WTC11 (cell line): Measurements from ENCODE around the gene AUH. TPM values are rescaled to one million over a fixed set of nuclear protein-coding genes. Genes with fewer than 3 reads are reported as not detected.

ENCODE experiments used
- ATAC-seq: fragments of 200-7000 bp; cut with Tn5 transposase; 2 replicates; pipeline ENCODE4 v1.10.0; 2021; ENCODE audit warnings: mild to moderate bottlenecking, moderate library complexity
- CTCF ChIA-PET: fragments of 300-600 bp; sonication (Branson Sonifier 250); formaldehyde crosslinking; loops from one replicate; lab custom pipeline; 2021; ENCODE audit warnings: antibody characterized with exemption; lab: Charles Lee
- POLR2A ChIA-PET: fragments of 350-600 bp; sonication (Branson Sonifier 250); formaldehyde crosslinking; loops from one replicate; lab custom pipeline; 2021; ENCODE audit warnings: antibody characterized with exemption; lab: Charles Lee
- DNase-seq: peaks from one replicate; pipeline ENCODE4 v3.0.0; 2021; ENCODE audit warnings: low spot score
- H3K27ac Mint-ChIP-seq: 2 replicates; pipeline ENCODE4 v1.8.0; 2021; ENCODE audit warnings: mixed read lengths
- H3K27me3 Mint-ChIP-seq: 2 replicates; pipeline ENCODE4 v1.8.0; 2021; ENCODE audit warnings: low read depth, mild to moderate bottlenecking, moderate library complexity, mixed read lengths
- H3K36me3 Mint-ChIP-seq: 2 replicates; pipeline ENCODE4 v1.8.0; 2021; ENCODE audit warnings: mixed read lengths
- H3K4me1 Mint-ChIP-seq: 2 replicates; pipeline ENCODE4 v1.8.0; 2022; ENCODE audit warnings: mixed read lengths
- H3K4me3 Mint-ChIP-seq: 2 replicates; pipeline ENCODE4 v1.8.0; 2021; ENCODE audit warnings: mild to moderate bottlenecking, moderate library complexity, mixed read lengths
- H3K9me3 Mint-ChIP-seq: 2 replicates; pipeline ENCODE4 v1.8.0; 2021; ENCODE audit warnings: mixed read lengths
- ATF1 ChIP-seq: sonication (generic); formaldehyde crosslinking; IDR thresholded peaks from 2 replicates; pipeline ENCODE4 v1.8.1; 2023; ENCODE audit warnings: mild to moderate bottlenecking, moderate library complexity, missing genetic modification reagents
- ESRRA ChIP-seq: sonication (generic); formaldehyde crosslinking; IDR thresholded peaks from 2 replicates; pipeline ENCODE4 v1.8.1; 2022; ENCODE audit warnings: mild to moderate bottlenecking, missing genetic modification reagents, borderline replicate concordance
- ETV6 ChIP-seq: sonication (generic); formaldehyde crosslinking; IDR thresholded peaks from 2 replicates; pipeline ENCODE4 v1.8.1; 2022; ENCODE audit warnings: mild to moderate bottlenecking, missing genetic modification reagents
- FOXK1 ChIP-seq: sonication (generic); formaldehyde crosslinking; IDR thresholded peaks from 2 replicates; pipeline ENCODE4 v1.8.0; 2022; ENCODE audit warnings: mild to moderate bottlenecking, moderate library complexity, missing genetic modification reagents
- GTF2I ChIP-seq: fragments of 250-450 bp; sonication (Bioruptor Pico); conservative IDR thresholded peaks from 2 replicates; pipeline ENCODE4 v1.4.0; 2021; ENCODE audit warnings: mild to moderate bottlenecking
- JUN ChIP-seq: sonication (generic); formaldehyde crosslinking; IDR thresholded peaks from 2 replicates; pipeline ENCODE4 v1.8.0; 2023; ENCODE audit warnings: mild to moderate bottlenecking, missing genetic modification reagents
- NR2C2 ChIP-seq: sonication (generic); formaldehyde crosslinking; IDR thresholded peaks from 2 replicates; pipeline ENCODE4 v1.8.0; 2022; ENCODE audit warnings: mild to moderate bottlenecking, missing genetic modification reagents
- OVOL2 ChIP-seq: fragments of 250-450 bp; sonication (Bioruptor Pico); IDR thresholded peaks from 2 replicates; pipeline ENCODE4 v1.9.0; 2021; ENCODE audit warnings: mild to moderate bottlenecking, borderline replicate concordance
- RELA ChIP-seq: sonication (generic); formaldehyde crosslinking; IDR thresholded peaks from 2 replicates; pipeline ENCODE4 v1.8.1; 2022; ENCODE audit warnings: missing genetic modification reagents, mild to moderate bottlenecking, borderline replicate concordance
- RORB ChIP-seq: fragments of 250-450 bp; sonication (Bioruptor Pico); IDR thresholded peaks from 2 replicates; pipeline ENCODE4 v1.9.0; 2021; ENCODE audit warnings: mild to moderate bottlenecking
- SMAD3 ChIP-seq: sonication (generic); formaldehyde crosslinking; IDR thresholded peaks from 2 replicates; pipeline ENCODE4 v1.8.0; 2022; ENCODE audit warnings: missing genetic modification reagents, mild to moderate bottlenecking, borderline replicate concordance
- SMAD4 ChIP-seq: sonication (generic); formaldehyde crosslinking; IDR thresholded peaks from 2 replicates; pipeline ENCODE4 v1.8.0; 2022; ENCODE audit warnings: mild to moderate bottlenecking, missing genetic modification reagents
- TEAD4 ChIP-seq: sonication (generic); formaldehyde crosslinking; IDR thresholded peaks from 2 replicates; pipeline ENCODE4 v1.8.0; 2022; ENCODE audit warnings: mild to moderate bottlenecking, missing genetic modification reagents
- ZNF138 ChIP-seq: sonication (generic); formaldehyde crosslinking; conservative IDR thresholded peaks from 2 replicates; pipeline ENCODE4 v1.8.1; 2022; ENCODE audit warnings: mild to moderate bottlenecking, moderate library complexity, missing genetic modification reagents
- ZNF263 ChIP-seq: sonication (generic); formaldehyde crosslinking; IDR thresholded peaks from 2 replicates; pipeline ENCODE4 v1.8.1; 2022; ENCODE audit warnings: low read depth, mild to moderate bottlenecking, moderate library complexity, missing genetic modification reagents
- total RNA-seq: library from RNA; stranded (reverse); gene quantifications from 3 replicates; pipeline ENCODE4 v1.2.3, GENCODE V29; 2021
- TF ChIP-seq, protein P1 (sequence below): sonication (generic); formaldehyde crosslinking; IDR thresholded peaks from 2 replicates; pipeline ENCODE4 v1.8.1; 2022; ENCODE audit warnings: missing genetic modification reagents, borderline replicate concordance
- TF ChIP-seq, protein P2 (sequence below): fragments of 250-450 bp; sonication (Bioruptor Pico); IDR thresholded peaks from 2 replicates; pipeline ENCODE4 v1.8.0; 2021; ENCODE audit warnings: mild to moderate bottlenecking
- TF ChIP-seq, protein P3 (sequence below): sonication (generic); formaldehyde crosslinking; conservative IDR thresholded peaks from 2 replicates; pipeline ENCODE4 v1.8.1; 2023; ENCODE audit warnings: mild to moderate bottlenecking, low read depth, missing genetic modification reagents, moderate library complexity
- TF ChIP-seq, protein P4 (sequence below): sonication (generic); formaldehyde crosslinking; IDR thresholded peaks from 2 replicates; pipeline ENCODE4 v1.8.1; 2022; ENCODE audit warnings: low read depth, missing genetic modification reagents, borderline replicate concordance
- TF ChIP-seq, protein P5 (sequence below): fragments of 250-450 bp; sonication (Bioruptor Pico); IDR thresholded peaks from 2 replicates; pipeline ENCODE4 v2.1.2; 2022; ENCODE audit warnings: mild to moderate bottlenecking, moderate library complexity
- TF ChIP-seq, protein P6 (sequence below): sonication (generic); formaldehyde crosslinking; IDR thresholded peaks from 2 replicates; pipeline ENCODE4 v1.8.0; 2022; ENCODE audit warnings: mild to moderate bottlenecking, missing genetic modification reagents
- TF ChIP-seq, protein P7 (sequence below): sonication (generic); formaldehyde crosslinking; IDR thresholded peaks from 2 replicates; pipeline ENCODE4 v1.8.0; 2022; ENCODE audit warnings: mild to moderate bottlenecking, missing genetic modification reagents
- TF ChIP-seq, protein P8 (sequence below): sonication (generic); formaldehyde crosslinking; IDR thresholded peaks from 2 replicates; pipeline ENCODE4 v1.8.1; 2023; ENCODE audit warnings: mild to moderate bottlenecking, missing genetic modification reagents, borderline replicate concordance

AUH gene
- total RNA-seq, 1 experiment from 2014 or later = 30.4 TPM

DNA sequence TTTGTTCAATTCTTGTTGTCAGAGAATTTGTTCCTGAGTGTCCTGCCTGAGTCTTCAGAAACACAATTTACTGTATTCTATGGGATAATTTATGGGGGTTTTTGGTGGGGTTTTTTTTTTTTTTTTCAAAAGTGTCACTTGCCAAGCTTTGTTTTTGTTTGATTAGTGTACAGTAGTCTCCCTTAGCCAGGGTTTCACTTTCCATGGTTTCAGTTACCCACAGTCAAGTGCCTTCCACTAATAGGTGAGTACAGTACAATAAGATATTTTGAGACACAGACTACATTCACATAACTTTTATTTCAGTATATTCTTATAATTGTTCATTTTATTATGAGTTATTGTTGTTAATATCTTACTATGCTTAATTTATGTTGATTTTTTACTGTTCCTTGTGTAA is 25.0 kb upstream of the AUH start:
- H3K4me3 Mint-ChIP-seq = no peak overlapping the region
- 0 out of 2 replicates have a peak, but pooled peaks cover 2% of the 10 kb centered on the region for H3K36me3 Mint-ChIP-seq
- ChIA-PET POLR2A (no interaction called here), CTCF (interaction anchor here (1.3 kb wide), 1 partner anchor 472 kb away, joined by 3 read pairs; no protein-coding TSS in a partner anchor)
- no peaks in the 10 kb centered on the region for H3K27me3 Mint-ChIP-seq
- peaks cover 17% of the 10 kb centered on the region for H3K9me3 Mint-ChIP-seq
- TF ChIP-seq, protein P1, sequence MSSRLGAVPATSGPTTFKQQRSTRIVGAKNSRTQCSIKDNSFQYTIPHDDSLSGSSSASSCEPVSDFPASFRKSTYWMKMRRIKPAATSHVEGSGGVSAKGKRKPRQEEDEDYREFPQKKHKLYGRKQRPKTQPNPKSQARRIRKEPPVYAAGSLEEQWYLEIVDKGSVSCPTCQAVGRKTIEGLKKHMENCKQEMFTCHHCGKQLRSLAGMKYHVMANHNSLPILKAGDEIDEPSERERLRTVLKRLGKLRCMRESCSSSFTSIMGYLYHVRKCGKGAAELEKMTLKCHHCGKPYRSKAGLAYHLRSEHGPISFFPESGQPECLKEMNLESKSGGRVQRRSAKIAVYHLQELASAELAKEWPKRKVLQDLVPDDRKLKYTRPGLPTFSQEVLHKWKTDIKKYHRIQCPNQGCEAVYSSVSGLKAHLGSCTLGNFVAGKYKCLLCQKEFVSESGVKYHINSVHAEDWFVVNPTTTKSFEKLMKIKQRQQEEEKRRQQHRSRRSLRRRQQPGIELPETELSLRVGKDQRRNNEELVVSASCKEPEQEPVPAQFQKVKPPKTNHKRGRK (CRISPR knock-in tag) = no peak
- no peak for TF ChIP-seq SMAD3
- TF ChIP-seq, protein P2, sequence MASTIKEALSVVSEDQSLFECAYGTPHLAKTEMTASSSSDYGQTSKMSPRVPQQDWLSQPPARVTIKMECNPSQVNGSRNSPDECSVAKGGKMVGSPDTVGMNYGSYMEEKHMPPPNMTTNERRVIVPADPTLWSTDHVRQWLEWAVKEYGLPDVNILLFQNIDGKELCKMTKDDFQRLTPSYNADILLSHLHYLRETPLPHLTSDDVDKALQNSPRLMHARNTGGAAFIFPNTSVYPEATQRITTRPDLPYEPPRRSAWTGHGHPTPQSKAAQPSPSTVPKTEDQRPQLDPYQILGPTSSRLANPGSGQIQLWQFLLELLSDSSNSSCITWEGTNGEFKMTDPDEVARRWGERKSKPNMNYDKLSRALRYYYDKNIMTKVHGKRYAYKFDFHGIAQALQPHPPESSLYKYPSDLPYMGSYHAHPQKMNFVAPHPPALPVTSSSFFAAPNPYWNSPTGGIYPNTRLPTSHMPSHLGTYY (CRISPR knock-in tag) = no peak
- no peak for TF ChIP-seq FOXK1 (CRISPR knock-in tag)
- TF ChIP-seq, protein P3, sequence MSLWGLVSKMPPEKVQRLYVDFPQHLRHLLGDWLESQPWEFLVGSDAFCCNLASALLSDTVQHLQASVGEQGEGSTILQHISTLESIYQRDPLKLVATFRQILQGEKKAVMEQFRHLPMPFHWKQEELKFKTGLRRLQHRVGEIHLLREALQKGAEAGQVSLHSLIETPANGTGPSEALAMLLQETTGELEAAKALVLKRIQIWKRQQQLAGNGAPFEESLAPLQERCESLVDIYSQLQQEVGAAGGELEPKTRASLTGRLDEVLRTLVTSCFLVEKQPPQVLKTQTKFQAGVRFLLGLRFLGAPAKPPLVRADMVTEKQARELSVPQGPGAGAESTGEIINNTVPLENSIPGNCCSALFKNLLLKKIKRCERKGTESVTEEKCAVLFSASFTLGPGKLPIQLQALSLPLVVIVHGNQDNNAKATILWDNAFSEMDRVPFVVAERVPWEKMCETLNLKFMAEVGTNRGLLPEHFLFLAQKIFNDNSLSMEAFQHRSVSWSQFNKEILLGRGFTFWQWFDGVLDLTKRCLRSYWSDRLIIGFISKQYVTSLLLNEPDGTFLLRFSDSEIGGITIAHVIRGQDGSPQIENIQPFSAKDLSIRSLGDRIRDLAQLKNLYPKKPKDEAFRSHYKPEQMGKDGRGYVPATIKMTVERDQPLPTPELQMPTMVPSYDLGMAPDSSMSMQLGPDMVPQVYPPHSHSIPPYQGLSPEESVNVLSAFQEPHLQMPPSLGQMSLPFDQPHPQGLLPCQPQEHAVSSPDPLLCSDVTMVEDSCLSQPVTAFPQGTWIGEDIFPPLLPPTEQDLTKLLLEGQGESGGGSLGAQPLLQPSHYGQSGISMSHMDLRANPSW (CRISPR knock-in tag) = no peak
- no peak for TF ChIP-seq ZNF138 (CRISPR knock-in tag)
- TF ChIP-seq GTF2I (CRISPR knock-in tag) = no peak
- TF ChIP-seq, protein P4, sequence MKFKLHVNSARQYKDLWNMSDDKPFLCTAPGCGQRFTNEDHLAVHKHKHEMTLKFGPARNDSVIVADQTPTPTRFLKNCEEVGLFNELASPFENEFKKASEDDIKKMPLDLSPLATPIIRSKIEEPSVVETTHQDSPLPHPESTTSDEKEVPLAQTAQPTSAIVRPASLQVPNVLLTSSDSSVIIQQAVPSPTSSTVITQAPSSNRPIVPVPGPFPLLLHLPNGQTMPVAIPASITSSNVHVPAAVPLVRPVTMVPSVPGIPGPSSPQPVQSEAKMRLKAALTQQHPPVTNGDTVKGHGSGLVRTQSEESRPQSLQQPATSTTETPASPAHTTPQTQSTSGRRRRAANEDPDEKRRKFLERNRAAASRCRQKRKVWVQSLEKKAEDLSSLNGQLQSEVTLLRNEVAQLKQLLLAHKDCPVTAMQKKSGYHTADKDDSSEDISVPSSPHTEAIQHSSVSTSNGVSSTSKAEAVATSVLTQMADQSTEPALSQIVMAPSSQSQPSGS = no peak
- TF ChIP-seq, protein P5, sequence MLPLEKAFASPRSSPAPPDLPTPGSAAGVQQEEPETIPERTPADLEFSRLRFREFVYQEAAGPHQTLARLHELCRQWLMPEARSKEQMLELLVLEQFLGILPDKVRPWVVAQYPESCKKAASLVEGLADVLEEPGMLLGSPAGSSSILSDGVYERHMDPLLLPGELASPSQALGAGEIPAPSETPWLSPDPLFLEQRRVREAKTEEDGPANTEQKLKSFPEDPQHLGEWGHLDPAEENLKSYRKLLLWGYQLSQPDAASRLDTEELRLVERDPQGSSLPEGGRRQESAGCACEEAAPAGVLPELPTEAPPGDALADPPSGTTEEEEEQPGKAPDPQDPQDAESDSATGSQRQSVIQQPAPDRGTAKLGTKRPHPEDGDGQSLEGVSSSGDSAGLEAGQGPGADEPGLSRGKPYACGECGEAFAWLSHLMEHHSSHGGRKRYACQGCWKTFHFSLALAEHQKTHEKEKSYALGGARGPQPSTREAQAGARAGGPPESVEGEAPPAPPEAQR (CRISPR knock-in tag) = no peak
- no peak for TF ChIP-seq ESRRA
- no peak for TF ChIP-seq ZNF263 (CRISPR knock-in tag)
- TF ChIP-seq SMAD4 (CRISPR knock-in tag) = no peak
- no peak for TF ChIP-seq TEAD4
- no peak overlapping the region for H3K27ac Mint-ChIP-seq
- ATAC-seq (no peak), DNase-seq (no peak)
- H3K4me1 Mint-ChIP-seq = no peaks in the 10 kb centered on the region

DNA sequence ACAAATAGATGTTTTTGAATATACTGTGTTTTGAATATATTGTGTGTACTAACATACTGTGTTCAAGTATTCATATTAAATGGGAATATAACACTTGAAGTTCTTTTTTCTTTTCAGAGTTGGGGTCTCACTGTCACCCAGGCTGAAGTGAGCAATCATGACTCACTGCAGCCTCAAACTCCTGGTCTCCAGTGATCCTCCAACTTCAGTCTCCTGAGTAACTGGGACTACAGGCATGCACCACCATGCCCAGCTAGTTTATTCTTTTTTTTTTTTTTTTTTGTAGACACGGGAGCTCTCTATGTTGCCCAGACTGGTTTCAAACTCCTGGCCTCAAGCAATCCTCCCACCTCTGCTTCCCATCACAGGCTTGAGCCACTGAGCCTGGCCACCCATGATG is 23.2 kb upstream of the AUH start:
- POLR2A ChIA-PET = interaction anchor here (0.7 kb wide), 1 partner anchor 91 kb away, joined by 3 read pairs; no protein-coding TSS in a partner anchor
- Mint-ChIP-seq H3K27ac (no peak overlapping the region), H3K9me3 (peaks cover 17% of the 10 kb centered on the region), H3K36me3 (0 out of 2 replicates have a peak, but pooled peaks cover 2% of the 10 kb centered on the region), H3K4me3 (no peak overlapping the region), H3K27me3 (no peaks in the 10 kb centered on the region), H3K4me1 (no peaks in the 10 kb centered on the region)
- DNase-seq (no peak), ATAC-seq (no peak)
- CTCF ChIA-PET = no interaction called here
- TF ChIP-seq OVOL2 (CRISPR knock-in tag) = no peak
- TF ChIP-seq NR2C2 (CRISPR knock-in tag) = no peak
- TF ChIP-seq, protein P6, sequence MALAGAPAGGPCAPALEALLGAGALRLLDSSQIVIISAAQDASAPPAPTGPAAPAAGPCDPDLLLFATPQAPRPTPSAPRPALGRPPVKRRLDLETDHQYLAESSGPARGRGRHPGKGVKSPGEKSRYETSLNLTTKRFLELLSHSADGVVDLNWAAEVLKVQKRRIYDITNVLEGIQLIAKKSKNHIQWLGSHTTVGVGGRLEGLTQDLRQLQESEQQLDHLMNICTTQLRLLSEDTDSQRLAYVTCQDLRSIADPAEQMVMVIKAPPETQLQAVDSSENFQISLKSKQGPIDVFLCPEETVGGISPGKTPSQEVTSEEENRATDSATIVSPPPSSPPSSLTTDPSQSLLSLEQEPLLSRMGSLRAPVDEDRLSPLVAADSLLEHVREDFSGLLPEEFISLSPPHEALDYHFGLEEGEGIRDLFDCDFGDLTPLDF (CRISPR knock-in tag) = no peak
- TF ChIP-seq, protein P7, sequence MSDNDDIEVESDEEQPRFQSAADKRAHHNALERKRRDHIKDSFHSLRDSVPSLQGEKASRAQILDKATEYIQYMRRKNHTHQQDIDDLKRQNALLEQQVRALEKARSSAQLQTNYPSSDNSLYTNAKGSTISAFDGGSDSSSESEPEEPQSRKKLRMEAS (CRISPR knock-in tag) = no peak
- no peak for TF ChIP-seq RELA (CRISPR knock-in tag)
- no peak for TF ChIP-seq JUN (CRISPR knock-in tag)
- TF ChIP-seq, protein P8, sequence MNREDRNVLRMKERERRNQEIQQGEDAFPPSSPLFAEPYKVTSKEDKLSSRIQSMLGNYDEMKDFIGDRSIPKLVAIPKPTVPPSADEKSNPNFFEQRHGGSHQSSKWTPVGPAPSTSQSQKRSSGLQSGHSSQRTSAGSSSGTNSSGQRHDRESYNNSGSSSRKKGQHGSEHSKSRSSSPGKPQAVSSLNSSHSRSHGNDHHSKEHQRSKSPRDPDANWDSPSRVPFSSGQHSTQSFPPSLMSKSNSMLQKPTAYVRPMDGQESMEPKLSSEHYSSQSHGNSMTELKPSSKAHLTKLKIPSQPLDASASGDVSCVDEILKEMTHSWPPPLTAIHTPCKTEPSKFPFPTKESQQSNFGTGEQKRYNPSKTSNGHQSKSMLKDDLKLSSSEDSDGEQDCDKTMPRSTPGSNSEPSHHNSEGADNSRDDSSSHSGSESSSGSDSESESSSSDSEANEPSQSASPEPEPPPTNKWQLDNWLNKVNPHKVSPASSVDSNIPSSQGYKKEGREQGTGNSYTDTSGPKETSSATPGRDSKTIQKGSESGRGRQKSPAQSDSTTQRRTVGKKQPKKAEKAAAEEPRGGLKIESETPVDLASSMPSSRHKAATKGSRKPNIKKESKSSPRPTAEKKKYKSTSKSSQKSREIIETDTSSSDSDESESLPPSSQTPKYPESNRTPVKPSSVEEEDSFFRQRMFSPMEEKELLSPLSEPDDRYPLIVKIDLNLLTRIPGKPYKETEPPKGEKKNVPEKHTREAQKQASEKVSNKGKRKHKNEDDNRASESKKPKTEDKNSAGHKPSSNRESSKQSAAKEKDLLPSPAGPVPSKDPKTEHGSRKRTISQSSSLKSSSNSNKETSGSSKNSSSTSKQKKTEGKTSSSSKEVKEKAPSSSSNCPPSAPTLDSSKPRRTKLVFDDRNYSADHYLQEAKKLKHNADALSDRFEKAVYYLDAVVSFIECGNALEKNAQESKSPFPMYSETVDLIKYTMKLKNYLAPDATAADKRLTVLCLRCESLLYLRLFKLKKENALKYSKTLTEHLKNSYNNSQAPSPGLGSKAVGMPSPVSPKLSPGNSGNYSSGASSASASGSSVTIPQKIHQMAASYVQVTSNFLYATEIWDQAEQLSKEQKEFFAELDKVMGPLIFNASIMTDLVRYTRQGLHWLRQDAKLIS = no peak
- TF ChIP-seq ATF1 (CRISPR knock-in tag) = no peak
- no peak for TF ChIP-seq RORB (CRISPR knock-in tag)
- no peak for TF ChIP-seq ETV6 (CRISPR knock-in tag)
